PC-9 (cell line): Measurements from ENCODE around the gene KLHL25. TPM values are rescaled to one million over a fixed set of nuclear protein-coding genes. Genes with fewer than 3 reads are reported as not detected.

Source experiments
- BruUV-seq: library from RNA; stranded (reverse); fragments of 400-500 nt; replicated peaks from 2 replicates; lab custom pipeline; 2021; lab: Mats Ljungman, UMichigan
- CTCF ChIA-PET: fragments of 300-600 bp; sonication (Branson Sonifier 250); formaldehyde crosslinking; loops from one replicate; lab custom pipeline; 2022; ENCODE audit warnings: antibody characterized with exemption; lab: Charles Lee
- POLR2A ChIA-PET: fragments of 300-600 bp; sonication (Branson Sonifier 250); formaldehyde crosslinking; loops from one replicate; lab custom pipeline; 2022; ENCODE audit warnings: antibody characterized with exemption; ENCODE audit not compliant: unreplicated experiment; lab: Charles Lee
- DNase-seq, 2 experiments: peaks; one replicate each; pipeline versions ENCODE4 v3.0.0 to v3.0.0-alpha.2; 2015 to 2022; ENCODE audit warnings: mixed read lengths in 1 of 2
- H2AFZ ChIP-seq: fragments of 200-600 bp; sonication (generic); 2 replicates; pipeline ENCODE4 v1.8.1; 2017; ENCODE audit warnings: antibody characterized with exemption
- H3F3A ChIP-seq: fragments of 200-600 bp; sonication (generic); 2 replicates; pipeline ENCODE4 v1.8.1; 2017; ENCODE audit warnings: antibody characterized with exemption, mild to moderate bottlenecking, low read depth; ENCODE audit not compliant: insufficient read depth
- H3K27ac ChIP-seq: fragments of 200-600 bp; sonication (generic); 2 replicates; pipeline ENCODE4 v1.6.1; 2016; ENCODE audit warnings: mixed run types
- H3K27me3 ChIP-seq: fragments of 200-600 bp; sonication (generic); 2 replicates; pipeline ENCODE4 v1.6.1; 2016; ENCODE audit warnings: low read depth, mixed run types; ENCODE audit not compliant: insufficient read depth
- H3K36me3 ChIP-seq: fragments of 200-600 bp; sonication (generic); 2 replicates; pipeline ENCODE4 v1.6.1; 2016; ENCODE audit warnings: low read depth, mixed run types
- H3K4me1 ChIP-seq: fragments of 200-600 bp; sonication (generic); replicated peaks from 2 replicates; pipeline ENCODE4 v1.6.1; 2016; ENCODE audit warnings: mixed run types; ENCODE audit not compliant: insufficient read depth
- H3K4me2 ChIP-seq: fragments of 200-600 bp; sonication (generic); 2 replicates; pipeline ENCODE4 v1.6.1; 2017; ENCODE audit warnings: mixed run types
- H3K4me3 ChIP-seq: fragments of 200-600 bp; sonication (generic); 2 replicates; pipeline ENCODE4 v1.6.1; 2016; ENCODE audit warnings: mixed run types
- H3K79me2 ChIP-seq: fragments of 200-600 bp; sonication (generic); 2 replicates; pipeline ENCODE4 v1.6.1; 2017; ENCODE audit warnings: low read depth, mixed run types
- H3K9me2 ChIP-seq: fragments of 200-600 bp; sonication (generic); 2 replicates; pipeline ENCODE4 v1.8.1; 2017; ENCODE audit warnings: mild to moderate bottlenecking; ENCODE audit not compliant: insufficient read depth
- H3K9me3 ChIP-seq: fragments of 200-600 bp; sonication (generic); 2 replicates; pipeline ENCODE4 v1.8.1; 2016; ENCODE audit warnings: low read depth; ENCODE audit not compliant: insufficient read depth
- H4K20me1 ChIP-seq: fragments of 200-600 bp; sonication (generic); 2 replicates; pipeline ENCODE4 v1.8.1; 2017; ENCODE audit not compliant: insufficient read depth
- CTCF ChIP-seq: fragments of 200-600 bp; sonication (generic); conservative IDR thresholded peaks from 2 replicates; pipeline ENCODE4 v1.6.1; 2017; ENCODE audit warnings: mixed run types, antibody characterized with exemption, mild to moderate bottlenecking, moderate library complexity
- EZH2 ChIP-seq: fragments of 200-600 bp; sonication (generic); IDR thresholded peaks from 2 replicates; pipeline ENCODE4 v1.8.0; 2017; ENCODE audit warnings: antibody characterized with exemption, low read depth
- intact Hi-C: fragments of 100-400 bp; cut with micrococcal nuclease; formaldehyde crosslinking; loops from one replicate; pipeline ENCODE4 v1.10.0; 2022; ENCODE audit not compliant: unreplicated experiment
- total RNA-seq: library from RNA; stranded (reverse); gene quantifications from 2 replicates; pipeline ENCODE4 v1.2.3, GENCODE V29; 2021

KLHL25 gene
- total RNA-seq, 1 experiment from 2014 or later, result 5.3 TPM

GRCh38 chr15:85749261-85750151 lies 45.2 kb downstream of the KLHL25 start:
- TF ChIP-seq CTCF, result no peak
- TF ChIP-seq EZH2, result no peak
- H3K4me3 ChIP-seq, result no peak overlapping the region
- no TSS peak for BruUV-seq
- POLR2A ChIA-PET, result no interaction called here
- 0 out of 2 replicates have a peak, but pooled peaks cover 10% of the 10 kb centered on the region for H3K36me3 ChIP-seq
- H3F3A ChIP-seq, result no peaks in the 10 kb centered on the region
- H3K9me3 ChIP-seq, result no peaks in the 10 kb centered on the region
- H3K4me1 ChIP-seq, result no peaks in the 10 kb centered on the region
- no peaks in the 10 kb centered on the region for H3K9me2 ChIP-seq
- DNase-seq, result no peak
- H3K4me2 ChIP-seq, result no peak overlapping the region
- H3K27me3 ChIP-seq, result no peaks in the 10 kb centered on the region
- CTCF ChIA-PET, result interaction anchor here (0.6 kb wide), 1 partner anchor 922 kb away, joined by 3 read pairs; no protein-coding TSS in a partner anchor
- H2AFZ ChIP-seq, result no peak overlapping the region
- intact Hi-C loops, result no loop called here
- H3K79me2 ChIP-seq, result no peaks in the 10 kb centered on the region
- H4K20me1 ChIP-seq, result no peaks in the 10 kb centered on the region; the same call in 1 of the 2 replicates
- H3K27ac ChIP-seq, result no peak overlapping the region

DNA sequence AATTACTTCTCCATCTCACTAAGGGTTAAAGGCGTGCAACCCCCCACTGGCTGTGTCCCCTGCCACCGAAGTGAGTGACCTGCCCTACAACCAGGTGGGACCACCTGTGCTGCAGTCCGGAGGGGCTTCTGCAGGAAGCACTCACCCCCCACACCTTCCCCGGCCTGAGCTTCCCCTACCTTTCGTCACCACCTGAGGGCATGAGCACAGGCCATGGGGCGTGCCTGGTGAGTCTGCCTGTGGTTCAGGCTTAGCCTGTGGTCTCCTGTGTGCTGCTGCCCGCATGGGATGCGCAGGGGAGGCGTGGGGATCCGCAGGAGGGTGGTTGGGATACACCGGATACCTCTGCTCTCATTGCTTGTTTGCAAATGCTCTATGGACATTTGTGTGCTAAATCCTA lies 46.0 kb downstream of the KLHL25 start:
- no peak overlapping the region for H3K27ac ChIP-seq
- no peak overlapping the region for H3K4me3 ChIP-seq
- H3K4me1 ChIP-seq, result no peaks in the 10 kb centered on the region
- H2AFZ ChIP-seq, result no peak overlapping the region
- BruUV-seq, result no TSS peak
- TF ChIP-seq EZH2, result no peak
- TF ChIP-seq CTCF, result no peak; the same call in 1 of the 2 replicates
- H3K27me3 ChIP-seq, result no peaks in the 10 kb centered on the region
- H3K4me2 ChIP-seq, result no peak overlapping the region
- H3K79me2 ChIP-seq, result no peaks in the 10 kb centered on the region
- no peaks in the 10 kb centered on the region; the same call in 1 of the 2 replicates for H4K20me1 ChIP-seq
- H3K36me3 ChIP-seq, result 0 out of 2 replicates have a peak, but pooled peaks cover 15% of the 10 kb centered on the region
- no peak for DNase-seq
- intact Hi-C loops, result no loop called here
- ChIA-PET POLR2A (no interaction called here), CTCF (no interaction called here)
- H3K9me3 ChIP-seq, result no peaks in the 10 kb centered on the region
- H3K9me2 ChIP-seq, result no peaks in the 10 kb centered on the region
- H3F3A ChIP-seq, result no peaks in the 10 kb centered on the region

DNA sequence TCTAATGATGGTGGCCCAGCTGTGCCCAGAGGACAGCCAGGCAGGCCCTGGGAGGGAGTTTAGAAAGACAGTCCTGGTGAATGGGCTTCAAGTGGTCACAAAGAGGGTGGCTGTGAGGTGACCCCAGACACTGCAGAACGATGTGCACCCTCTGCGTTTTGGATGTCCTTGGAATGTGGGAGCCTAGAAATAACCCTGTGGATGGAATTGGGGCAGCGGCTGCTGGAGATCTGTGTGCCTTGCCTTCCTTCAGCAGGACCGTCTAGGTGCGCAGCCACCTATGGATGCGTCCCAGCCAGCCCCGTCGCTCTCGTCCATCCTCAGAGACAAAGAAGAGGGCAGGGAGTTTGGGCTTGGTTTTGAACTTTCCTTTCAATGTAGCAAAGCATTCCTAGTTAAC lies 46.5 kb downstream of the KLHL25 start:
- Histone ChIP-seq H3K27me3 (no peaks in the 10 kb centered on the region), H3K9me3 (no peaks in the 10 kb centered on the region), H3K4me1 (no peaks in the 10 kb centered on the region), H3K79me2 (no peaks in the 10 kb centered on the region), H3K27ac (no peak overlapping the region), H3K4me2 (no peak overlapping the region), H3K4me3 (no peak overlapping the region), H3K36me3 (0 out of 2 replicates have a peak, but pooled peaks cover 15% of the 10 kb centered on the region), H2AFZ (no peak overlapping the region), H3F3A (no peaks in the 10 kb centered on the region), H4K20me1 (no peaks in the 10 kb centered on the region; the same call in 1 of the 2 replicates), H3K9me2 (no peaks in the 10 kb centered on the region)
- no TSS peak for BruUV-seq
- no peak for DNase-seq
- intact Hi-C loops, result no loop called here
- ChIA-PET CTCF (no interaction called here), POLR2A (no interaction called here)
- no peak for TF ChIP-seq EZH2
- no peak; the same call in 1 of the 2 replicates for TF ChIP-seq CTCF
